GM18507 (cell line): Measurements from ENCODE around the gene SFR1.
"Not testable (repeated sequence)": the region's sequence is repeated elsewhere in the genome, so short reads cannot be mapped to it uniquely, and the experiment has no call there.

Source experiments
- DNase-seq: peaks from one replicate; pipeline ENCODE4 v3.0.0; 2011; ENCODE audit warnings: low read depth; ENCODE audit not compliant: insufficient read length; ENCODE audit errors: extremely low spot score
- FAIRE-seq: peaks from 2 replicates; lab custom pipeline; 2011; peaks lifted over from hg19 to GRCh38; lab: Jason Lieb, UNC

Gene SFR1

DNA sequence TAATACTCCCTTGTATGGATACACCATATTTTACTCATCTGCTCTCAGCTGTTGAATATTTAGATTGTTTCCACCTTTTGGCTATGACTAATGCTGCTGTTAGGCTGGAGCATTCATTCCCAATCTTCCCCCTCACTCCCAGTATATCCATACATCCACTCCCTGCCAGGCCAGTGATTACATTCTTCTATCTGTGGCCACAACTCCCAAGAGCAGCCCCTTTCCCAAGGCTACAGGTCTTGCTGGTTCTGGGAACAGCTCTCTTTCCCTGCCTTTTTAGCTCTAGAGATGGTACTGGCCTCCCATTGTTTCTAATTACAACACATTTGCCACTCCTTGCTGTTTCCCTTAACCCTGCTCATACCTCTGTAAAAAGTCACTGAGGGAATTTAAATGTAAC lies 28.2 kb downstream of the SFR1 start:
- DNase-seq, result no peak
- no peak for FAIRE-seq

DNA sequence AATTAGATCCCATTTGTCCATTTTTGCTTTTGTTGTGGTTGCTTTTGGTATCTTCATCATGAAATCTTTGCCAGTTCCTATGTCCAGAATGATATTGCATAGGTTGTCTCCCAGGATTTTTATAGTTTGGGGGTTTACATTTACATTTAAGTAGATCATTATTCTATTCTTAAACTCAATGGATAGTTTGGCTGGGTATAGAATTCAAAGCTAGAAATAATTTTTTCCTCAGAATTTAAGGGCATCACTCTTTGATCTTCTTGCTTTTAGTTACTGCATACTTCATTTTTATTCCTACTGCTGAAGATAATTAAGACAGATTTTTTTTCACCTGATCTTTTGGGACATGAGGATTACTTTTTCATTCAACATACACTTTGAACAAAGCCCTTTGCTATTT lies 29.8 kb downstream of the SFR1 start:
- no peak for DNase-seq
- FAIRE-seq, result no peak

DNA sequence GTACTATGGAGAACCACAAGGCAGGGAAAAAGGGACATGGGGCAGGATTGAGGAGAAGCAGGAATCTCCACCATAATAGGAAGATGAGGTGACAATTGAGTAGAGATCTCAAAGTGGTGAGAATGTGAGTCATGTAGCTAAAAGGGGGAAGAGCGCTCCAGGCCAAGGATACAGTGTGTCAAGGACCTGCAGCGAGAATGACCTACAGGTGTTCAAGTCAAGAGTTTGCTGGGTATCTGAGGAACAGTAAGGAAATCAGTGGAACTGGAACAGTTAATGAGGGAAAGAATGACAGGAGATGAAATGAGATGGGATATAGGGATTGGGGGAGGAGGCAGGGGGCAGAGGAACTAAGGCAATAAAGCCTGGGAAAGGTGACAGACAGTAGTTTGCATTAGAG lies 33.6 kb downstream of the SFR1 start:
- DNase-seq (no peak), FAIRE-seq (no peak)

DNA sequence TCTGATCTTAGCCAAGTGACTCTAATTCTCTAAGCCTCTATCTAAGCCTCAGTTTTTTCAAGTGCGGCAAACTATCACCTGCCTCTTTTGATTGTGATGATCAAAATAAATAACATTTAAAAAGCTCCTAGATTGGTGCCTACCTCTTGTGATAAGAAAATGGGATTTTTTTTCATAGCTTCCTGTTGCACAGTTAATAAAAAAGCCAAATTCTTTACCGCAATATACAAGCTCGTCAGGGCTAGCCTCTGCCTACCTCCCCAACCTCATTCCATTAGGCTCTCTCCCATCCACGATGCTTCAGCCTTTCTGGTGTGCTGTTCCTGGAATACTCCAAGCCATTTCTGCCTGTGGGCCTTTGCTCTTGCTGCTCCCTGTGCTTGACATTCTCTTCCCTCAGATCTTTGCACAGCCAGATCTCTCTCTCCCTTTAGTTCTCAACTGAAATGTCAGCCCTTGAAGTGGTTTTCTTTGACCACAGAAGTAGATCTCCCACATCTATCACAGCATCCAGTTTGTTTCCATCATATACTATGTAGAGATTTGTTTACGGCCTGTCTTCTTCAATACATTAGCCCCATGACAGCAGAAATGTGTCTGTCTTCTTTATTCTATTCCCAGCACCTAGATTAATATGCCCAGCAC lies 48.8 kb downstream of the SFR1 start:
- DNase-seq (no peak), FAIRE-seq (no peak)

DNA sequence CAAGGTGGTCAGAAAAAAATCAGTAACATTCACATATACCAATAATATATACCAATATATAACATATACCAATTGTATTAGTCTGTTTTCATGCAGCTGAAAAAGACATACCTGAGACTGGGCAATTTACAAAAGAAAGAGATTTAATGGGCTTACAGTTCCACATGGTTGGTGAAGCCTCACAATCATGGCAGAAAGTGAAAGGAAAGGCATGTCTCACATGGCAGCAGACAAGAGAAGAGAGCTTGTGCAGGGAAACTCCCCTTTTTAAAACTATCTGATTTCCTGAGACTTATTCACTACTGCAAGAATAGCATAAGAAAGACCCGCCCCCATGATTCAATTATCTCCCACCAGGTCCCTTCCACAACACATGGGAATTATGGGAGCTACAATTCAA lies 52.2 kb downstream of the SFR1 start:
- FAIRE-seq, DNase-seq: not testable (repeated sequence)
